ENCODE results near the gene KIAA0319L. TPM values are rescaled to one million over a fixed set of nuclear protein-coding genes. Genes with fewer than 3 reads are reported as not detected.

The KIAA0319L gene
- total and polyA plus RNA-seq, 2 experiments from 2014 or later: 27.2 to 75.1 TPM

GRCh38 chr1:35444519-35444774 is 112.8 kb downstream of the KIAA0319L start:
- H3K79me2 ChIP-seq (replicated peaks; ENCODE audit: insufficient read depth): no peaks in the 10 kb centered on the region
- H3F3A ChIP-seq (replicated peaks; ENCODE audit: low read depth): 0 out of 2 replicates have a peak, but pooled peaks cover 3% of the 10 kb centered on the region
- H3K9me2 ChIP-seq (ENCODE audit: insufficient read depth): no peaks in the 10 kb centered on the region
- peaks cover 19% of the 10 kb centered on the region; the same call in 1 of the 2 replicates for H3K36me3 ChIP-seq (ENCODE audit: insufficient read depth)
- ATAC-seq (no peak), DNase-seq (ENCODE audit: low spot score) (no peak)
- H3K4me1 ChIP-seq (ENCODE audit: insufficient read depth): no peaks in the 10 kb centered on the region
- no peak overlapping the region for H3K4me3 ChIP-seq
- no peaks in the 10 kb centered on the region for H3K27me3 Mint-ChIP-seq (ENCODE audit: insufficient read depth, low read depth, poor library complexity)
- H3K27ac ChIP-seq (ENCODE audit: low read depth): no peak overlapping the region
- no peak overlapping the region for H3K27ac Mint-ChIP-seq
- H3K36me3 Mint-ChIP-seq (ENCODE audit: low read depth): peaks cover 43% of the 10 kb centered on the region
- no peaks in the 10 kb centered on the region for H3K27me3 ChIP-seq (ENCODE audit: insufficient read depth)
- no peaks in the 10 kb centered on the region for H3K4me1 Mint-ChIP-seq
- H3K4me3 Mint-ChIP-seq: no peak overlapping the region
- H3K9me3 Mint-ChIP-seq: no peaks in the 10 kb centered on the region
- H2AFZ ChIP-seq: no peak overlapping the region
- H3K4me2 ChIP-seq: no peak overlapping the region
- no peak for TF ChIP-seq ZNF114 (CRISPR knock-in tag; IDR thresholded peaks at IDR 0.05)
- no peak for TF ChIP-seq CREB1 (CRISPR knock-in tag; IDR thresholded peaks at IDR 0.05; ENCODE audit: low read depth)
- no peak for TF ChIP-seq EZH2 (IDR thresholded peaks at IDR 0.05; ENCODE audit: low read depth, unreplicated experiment)
- no peak for TF ChIP-seq EZH2phosphoT487 (IDR thresholded peaks at IDR 0.05; ENCODE audit: unreplicated experiment)
- TF ChIP-seq ZNF331 (CRISPR knock-in tag; IDR thresholded peaks at IDR 0.05; ENCODE audit: low read depth): no peak
- H4K20me1 ChIP-seq (replicated peaks; ENCODE audit: insufficient read depth): peaks cover 5% of the 10 kb centered on the region; the same call in 1 of the 2 replicates

DNA sequence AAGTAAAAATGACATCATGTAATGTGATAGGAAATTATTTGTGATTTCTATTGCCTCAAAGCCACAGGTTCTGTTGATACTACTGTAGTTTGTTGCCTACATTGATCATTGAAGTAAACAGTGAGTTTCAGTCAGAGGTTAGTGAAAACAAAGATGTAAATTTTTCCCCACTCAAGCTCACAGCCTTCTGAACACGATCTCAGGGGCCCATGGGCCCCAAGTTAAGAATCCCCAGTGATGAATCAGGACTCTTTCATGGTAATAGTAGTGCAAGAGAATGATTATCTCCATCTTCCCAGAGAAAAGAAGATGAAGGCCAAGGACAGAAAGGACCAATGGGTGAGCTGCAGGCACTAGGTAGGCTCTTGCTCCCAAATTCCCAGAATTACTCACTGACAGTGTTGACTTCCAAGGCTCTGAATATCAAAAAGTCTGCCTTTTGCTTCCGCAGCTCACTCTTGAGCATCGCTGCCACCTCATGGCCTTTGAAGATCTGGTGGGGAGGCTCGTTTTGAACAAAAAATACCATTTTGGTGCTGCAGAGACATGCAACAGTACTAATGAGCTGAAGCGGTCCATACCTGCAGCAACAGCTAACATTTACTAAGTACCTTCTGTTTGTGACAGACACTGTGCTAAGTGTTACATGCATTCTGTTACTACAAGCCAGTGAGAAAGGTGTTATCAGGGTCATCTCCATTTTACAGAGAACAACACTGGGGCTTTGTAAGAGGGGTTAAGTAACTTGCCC is 113.3 kb downstream of the KIAA0319L start:
- Histone ChIP-seq H3K9me2 (ENCODE audit: insufficient read depth) (no peaks in the 10 kb centered on the region), H2AFZ (no peak overlapping the region), H3K27me3 (ENCODE audit: insufficient read depth) (no peaks in the 10 kb centered on the region), H3K4me3 (no peak overlapping the region), H3K36me3 (ENCODE audit: insufficient read depth) (peaks cover 19% of the 10 kb centered on the region; the same call in 1 of the 2 replicates), H3K4me2 (no peak overlapping the region), H3K79me2 (replicated peaks; ENCODE audit: insufficient read depth) (no peaks in the 10 kb centered on the region), H4K20me1 (replicated peaks; ENCODE audit: insufficient read depth) (no peaks in the 10 kb centered on the region; the same call in 1 of the 2 replicates), H3K27ac (ENCODE audit: low read depth) (no peak overlapping the region), H3K4me1 (ENCODE audit: insufficient read depth) (no peaks in the 10 kb centered on the region), H3F3A (replicated peaks; ENCODE audit: low read depth) (0 out of 2 replicates have a peak, but pooled peaks cover 3% of the 10 kb centered on the region)
- no peak for TF ChIP-seq ZNF114 (CRISPR knock-in tag; IDR thresholded peaks at IDR 0.05)
- TF ChIP-seq, protein P1, sequence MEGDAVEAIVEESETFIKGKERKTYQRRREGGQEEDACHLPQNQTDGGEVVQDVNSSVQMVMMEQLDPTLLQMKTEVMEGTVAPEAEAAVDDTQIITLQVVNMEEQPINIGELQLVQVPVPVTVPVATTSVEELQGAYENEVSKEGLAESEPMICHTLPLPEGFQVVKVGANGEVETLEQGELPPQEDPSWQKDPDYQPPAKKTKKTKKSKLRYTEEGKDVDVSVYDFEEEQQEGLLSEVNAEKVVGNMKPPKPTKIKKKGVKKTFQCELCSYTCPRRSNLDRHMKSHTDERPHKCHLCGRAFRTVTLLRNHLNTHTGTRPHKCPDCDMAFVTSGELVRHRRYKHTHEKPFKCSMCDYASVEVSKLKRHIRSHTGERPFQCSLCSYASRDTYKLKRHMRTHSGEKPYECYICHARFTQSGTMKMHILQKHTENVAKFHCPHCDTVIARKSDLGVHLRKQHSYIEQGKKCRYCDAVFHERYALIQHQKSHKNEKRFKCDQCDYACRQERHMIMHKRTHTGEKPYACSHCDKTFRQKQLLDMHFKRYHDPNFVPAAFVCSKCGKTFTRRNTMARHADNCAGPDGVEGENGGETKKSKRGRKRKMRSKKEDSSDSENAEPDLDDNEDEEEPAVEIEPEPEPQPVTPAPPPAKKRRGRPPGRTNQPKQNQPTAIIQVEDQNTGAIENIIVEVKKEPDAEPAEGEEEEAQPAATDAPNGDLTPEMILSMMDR (conservative IDR thresholded peaks at IDR 0.05; ENCODE audit: low read depth in 2 of 2): peak; percentile 48 to 68
- Mint-ChIP-seq H3K27me3 (ENCODE audit: insufficient read depth, low read depth, poor library complexity) (peaks cover 2% of the 10 kb centered on the region), H3K9me3 (no peaks in the 10 kb centered on the region), H3K27ac (no peak overlapping the region), H3K36me3 (ENCODE audit: low read depth) (peaks cover 44% of the 10 kb centered on the region), H3K4me1 (no peaks in the 10 kb centered on the region), H3K4me3 (no peak overlapping the region)
- DNase-seq (ENCODE audit: low spot score) (peak; percentile 50), ATAC-seq (peak; percentile 28; the same call in 2 of the 3 replicates)

DNA sequence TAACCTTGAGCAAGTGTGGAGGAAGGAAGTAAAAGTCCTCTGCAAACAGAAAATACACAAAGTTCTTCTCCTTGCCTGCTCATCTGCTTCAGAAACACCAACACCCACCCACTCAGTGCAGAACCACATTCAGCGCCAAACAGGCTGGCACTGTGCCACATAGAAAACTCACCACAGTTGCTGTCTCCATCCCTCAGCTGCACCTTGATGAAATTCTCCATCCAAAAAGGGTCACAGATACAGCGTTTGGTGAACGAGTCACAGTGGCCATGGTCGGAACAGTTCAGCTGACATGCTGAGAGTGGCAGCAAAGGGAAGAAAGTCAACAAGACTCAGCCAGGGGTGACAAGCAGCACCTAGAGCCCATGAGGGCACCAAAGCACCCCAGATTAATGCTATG is 114.5 kb downstream of the KIAA0319L start:
- Mint-ChIP-seq H3K27ac (no peak overlapping the region), H3K4me1 (no peaks in the 10 kb centered on the region), H3K4me3 (no peak overlapping the region), H3K27me3 (ENCODE audit: insufficient read depth, low read depth, poor library complexity) (peaks cover 5% of the 10 kb centered on the region), H3K36me3 (ENCODE audit: low read depth) (peaks cover 41% of the 10 kb centered on the region), H3K9me3 (no peaks in the 10 kb centered on the region)
- Histone ChIP-seq H3F3A (replicated peaks; ENCODE audit: low read depth) (0 out of 2 replicates have a peak, but pooled peaks cover 3% of the 10 kb centered on the region), H4K20me1 (replicated peaks; ENCODE audit: insufficient read depth) (no peaks in the 10 kb centered on the region; the same call in 1 of the 2 replicates), H3K9me2 (ENCODE audit: insufficient read depth) (no peaks in the 10 kb centered on the region), H2AFZ (no peak overlapping the region), H3K27me3 (ENCODE audit: insufficient read depth) (no peaks in the 10 kb centered on the region), H3K4me3 (no peak overlapping the region), H3K4me2 (no peak overlapping the region), H3K36me3 (ENCODE audit: insufficient read depth) (peaks cover 17% of the 10 kb centered on the region; the same call in 1 of the 2 replicates), H3K4me1 (ENCODE audit: insufficient read depth) (no peaks in the 10 kb centered on the region), H3K27ac (ENCODE audit: low read depth) (no peak overlapping the region), H3K79me2 (replicated peaks; ENCODE audit: insufficient read depth) (no peaks in the 10 kb centered on the region)
- no peak for DNase-seq (ENCODE audit: low spot score)
- ATAC-seq: no peak
- TF ChIP-seq ZNF114 (CRISPR knock-in tag; IDR thresholded peaks at IDR 0.05): no peak
- no peak for TF ChIP-seq NANOG (IDR thresholded peaks at IDR 0.05; ENCODE audit: borderline replicate concordance)
- TF ChIP-seq EZH2 (IDR thresholded peaks at IDR 0.05; ENCODE audit: low read depth, unreplicated experiment): no peak
- TF ChIP-seq, protein P1 (conservative IDR thresholded peaks at IDR 0.05; ENCODE audit: low read depth in 2 of 2): no peak
- TF ChIP-seq ZNF331 (CRISPR knock-in tag; IDR thresholded peaks at IDR 0.05; ENCODE audit: low read depth): no peak
- no peak for TF ChIP-seq POLR2AphosphoS5 (IDR thresholded peaks at IDR 0.05; ENCODE audit: low read depth)

Data from GM23338 (cell line).